Suppressor macrophage treated with lipopolysaccharide for 1 hour (primary cell): ENCODE data around the gene PDE8A.
"Not testable (repeated sequence)": the region's sequence is repeated elsewhere in the genome, so short reads cannot be mapped to it uniquely, and the experiment has no call there.

Source experiments
- DNase-seq, 3 donors: peaks; one replicate each; pipeline ENCODE4 v3.0.0-alpha.2; 2020 to 2022

PDE8A gene

DNA sequence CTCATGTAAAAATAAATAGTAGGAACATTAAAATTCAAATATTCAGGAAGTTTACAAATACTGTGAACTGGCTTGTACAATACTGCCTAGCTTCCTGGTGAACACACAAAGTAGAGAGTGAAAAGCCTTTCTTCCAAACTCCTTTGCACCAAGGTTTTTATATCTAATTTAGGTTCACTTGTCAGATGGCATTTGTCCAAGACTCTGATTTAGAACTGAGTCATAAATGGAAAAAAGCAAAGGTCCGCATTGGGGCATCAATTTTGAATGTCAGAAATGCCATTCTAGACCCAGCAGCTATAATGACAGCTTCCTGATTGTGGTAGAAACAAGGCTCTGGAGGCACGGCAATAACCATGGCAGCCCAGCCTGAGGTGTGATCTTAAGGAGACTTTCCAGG lies 160.7 kb downstream of the PDE8A start:
- DNase-seq = peak in 1 of 3 donors; percentile 4

GRCh38 chr15:85149465-85150129 lies 167.9 kb downstream of the PDE8A start:
- DNase-seq = no peak

DNA sequence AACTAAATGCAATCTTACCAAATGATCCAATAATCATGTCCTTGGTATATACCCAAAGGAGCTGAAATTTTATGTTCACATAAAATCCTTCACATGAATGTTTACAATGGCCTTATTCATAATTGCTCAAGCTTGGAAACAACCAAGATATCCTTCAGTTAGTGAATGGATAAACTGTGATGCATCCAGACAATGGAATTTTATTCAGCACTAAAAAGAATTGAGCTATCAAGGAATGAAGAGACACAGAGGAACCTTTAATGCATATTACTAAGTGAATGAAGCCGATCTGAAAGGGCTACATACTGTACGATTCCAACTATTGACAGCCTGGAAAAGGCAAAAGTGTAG lies 168.4 kb downstream of the PDE8A start:
- no peak for DNase-seq

DNA sequence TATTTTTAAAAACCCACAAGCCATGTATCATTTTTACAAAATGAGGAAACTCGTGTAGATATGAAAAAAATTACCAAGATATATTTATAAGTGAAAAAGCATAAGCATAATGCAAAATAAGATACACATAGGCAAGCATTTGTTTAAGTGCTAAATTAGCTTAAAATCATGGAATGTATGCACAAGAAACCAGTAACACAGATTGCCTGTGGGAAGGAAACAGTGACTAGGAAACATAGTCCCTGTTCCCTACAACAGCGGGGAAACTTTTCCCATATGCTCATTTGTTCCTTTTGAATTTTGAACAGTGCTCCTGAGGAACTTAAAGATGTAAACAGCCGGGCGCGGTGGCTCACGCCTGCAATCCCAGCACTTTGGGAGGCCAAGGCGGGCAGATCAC lies 169.5 kb downstream of the PDE8A start:
- DNase-seq = no peak

GRCh38 chr15:85151861-85152260 lies 170.2 kb downstream of the PDE8A start:
- DNase-seq = no peak

GRCh38 chr15:85154061-85154460 lies 172.4 kb downstream of the PDE8A start:
- peak in 2 of 3 donors; percentile 6 to 12 for DNase-seq

DNA sequence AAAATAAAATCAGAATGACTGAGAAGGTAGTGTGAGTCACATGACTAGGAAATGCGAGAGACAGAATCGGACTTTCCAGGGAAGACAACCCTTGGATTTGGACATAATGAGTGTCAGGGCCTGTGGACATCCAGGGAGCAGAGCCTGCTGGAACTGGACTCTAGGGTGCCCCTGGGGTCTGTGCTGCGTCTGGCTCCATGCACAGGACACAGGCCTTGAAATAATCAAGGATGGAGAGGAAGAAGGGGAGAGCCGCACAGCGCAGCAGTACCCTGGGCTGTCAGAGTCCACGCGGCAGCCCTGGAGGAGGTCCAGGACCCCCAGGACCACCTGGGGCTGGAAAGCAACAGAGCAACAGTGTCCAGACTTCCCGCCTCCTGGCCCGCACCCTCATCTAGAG lies 173.7 kb downstream of the PDE8A start:
- DNase-seq = no peak

- DNase-seq = no peak
These were observed 174.2 kb downstream of the PDE8A start for GRCh38 chr15:85155857-85156256.

DNA sequence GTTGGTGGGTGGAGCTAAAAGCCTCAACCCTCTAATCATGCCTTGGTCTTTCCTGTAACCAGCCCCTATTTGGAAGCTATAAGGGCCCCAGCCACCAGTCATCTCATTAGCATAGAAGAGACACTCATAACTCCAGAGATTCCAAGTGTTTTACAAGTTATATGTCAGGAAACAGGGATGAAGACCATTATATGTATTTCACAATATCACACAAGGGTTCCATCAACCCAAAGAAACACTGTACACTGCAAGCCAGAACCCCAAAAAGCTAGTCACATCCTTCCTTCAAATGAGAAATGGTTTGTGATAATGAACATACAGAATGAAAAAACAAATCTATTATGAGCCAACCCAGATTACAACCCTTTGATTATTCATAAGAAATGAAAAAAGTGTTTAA lies 175.7 kb downstream of the PDE8A start:
- no peak for DNase-seq

DNA sequence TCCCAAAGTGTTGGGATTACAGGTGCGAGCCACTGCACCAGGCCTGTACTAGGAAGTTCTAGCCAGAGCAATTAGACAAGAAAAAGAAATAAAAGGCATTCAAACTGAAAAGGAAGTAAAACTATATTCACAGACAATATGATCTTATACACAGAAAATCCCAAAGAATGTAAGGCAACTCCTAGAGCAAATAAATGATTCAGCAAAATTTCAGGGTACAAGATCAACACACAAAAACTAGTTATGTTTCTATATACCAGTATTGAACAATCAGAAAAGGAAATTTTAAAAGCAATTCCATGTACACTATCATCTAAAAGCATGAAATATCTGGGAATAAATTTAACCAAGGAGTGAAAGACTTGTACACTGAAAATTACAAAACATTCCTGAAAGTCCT lies 180.6 kb downstream of the PDE8A start:
- no peak for DNase-seq

DNA sequence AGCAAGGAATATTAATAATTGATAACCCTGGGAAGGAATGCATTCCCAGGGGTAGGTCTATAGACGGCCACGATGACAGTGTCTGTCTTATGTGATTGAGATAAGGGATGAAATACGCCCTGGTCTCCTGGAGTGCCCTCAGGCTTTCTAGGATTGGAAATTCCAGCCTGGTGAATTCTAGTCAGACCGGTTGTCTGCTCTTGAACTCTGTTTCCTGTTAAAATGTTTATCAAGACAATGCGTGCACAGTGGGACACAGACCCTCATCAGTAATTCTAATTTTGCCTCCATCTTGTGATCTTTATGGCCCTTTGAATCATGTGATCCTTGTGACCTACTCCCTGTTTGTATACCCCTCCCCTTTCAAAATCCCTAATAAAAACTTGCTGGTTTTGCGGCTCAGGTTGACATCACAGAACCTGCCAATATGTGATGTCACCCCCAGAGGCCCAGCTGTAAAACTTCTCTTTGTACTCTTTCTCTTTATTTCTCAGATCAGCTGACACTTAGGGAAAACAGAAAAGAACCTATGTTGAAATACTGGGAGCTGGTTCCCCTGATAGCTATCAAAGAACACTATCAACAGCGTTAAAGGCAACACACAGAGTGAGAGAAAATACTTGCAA lies 183.3 kb downstream of the PDE8A start:
- no peak for DNase-seq

- DNase-seq = no peak
These were observed 185.9 kb downstream of the PDE8A start for GRCh38 chr15:85167568-85167967.

- DNase-seq = peak in 2 of 3 donors; percentile 8 to 9
These were observed 187.1 kb downstream of the PDE8A start for GRCh38 chr15:85168642-85169173.

DNA sequence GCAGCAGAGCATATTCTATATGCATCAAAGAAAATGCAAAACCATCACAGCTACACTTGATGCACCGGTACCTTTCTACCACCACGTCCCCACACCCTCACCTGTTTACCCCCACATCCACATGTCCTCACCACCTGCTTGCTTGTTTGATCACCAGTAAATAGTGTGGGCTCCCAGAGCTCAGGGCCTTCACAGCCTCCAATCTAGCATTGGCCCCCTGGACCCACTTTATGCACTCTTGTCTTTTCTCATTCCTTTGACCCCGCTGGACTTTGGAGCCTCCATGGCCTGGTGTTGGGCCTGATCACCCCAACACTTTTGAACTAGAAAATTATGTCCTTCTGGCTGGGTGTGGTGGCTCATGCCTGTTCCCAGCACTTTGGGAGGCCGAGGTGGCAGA lies 190.1 kb downstream of the PDE8A start:
- no peak for DNase-seq

DNA sequence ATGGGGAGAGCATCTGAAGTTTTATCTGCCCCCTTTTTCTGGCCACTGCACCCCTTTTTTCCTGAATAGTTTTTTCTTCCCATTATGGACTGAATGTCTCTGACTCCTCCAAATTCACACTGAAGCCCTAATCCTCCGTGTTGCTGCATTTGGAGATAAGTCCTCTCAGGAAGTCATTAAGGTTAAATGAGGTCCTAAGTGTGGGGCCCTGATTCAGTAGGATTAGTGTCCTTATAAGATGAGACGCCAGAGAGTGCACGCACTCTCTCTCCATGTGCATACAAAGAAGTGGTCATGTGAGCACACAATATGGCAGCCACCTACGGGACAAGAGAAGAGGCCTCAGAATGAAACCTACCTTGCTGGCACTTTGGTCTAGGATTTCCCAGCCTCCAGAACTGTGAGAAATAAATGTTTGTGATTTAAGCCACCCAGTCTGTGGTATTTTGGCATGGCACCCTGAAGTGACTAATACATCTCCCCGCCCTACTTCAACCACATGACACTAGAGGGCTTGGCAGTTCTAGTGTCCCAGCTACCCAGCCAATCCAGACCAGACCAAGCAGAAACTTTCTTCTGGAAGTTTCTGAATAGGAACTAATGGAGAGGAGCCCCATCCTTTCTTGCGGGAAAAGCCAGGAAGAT lies 191.3 kb downstream of the PDE8A start:
- DNase-seq = no peak

GRCh38 chr15:85173630-85174029 lies 192.0 kb downstream of the PDE8A start:
- DNase-seq = peak in 1 of 3 donors; percentile 3

GRCh38 chr15:85174521-85174920 lies 192.9 kb downstream of the PDE8A start:
- peak in 1 of 3 donors; percentile 6 for DNase-seq

GRCh38 chr15:85177042-85177515 lies 195.4 kb downstream of the PDE8A start:
- not testable (repeated sequence) for DNase-seq

- DNase-seq = no peak
These were observed 196.7 kb downstream of the PDE8A start for GRCh38 chr15:85178308-85178707.

GRCh38 chr15:85179700-85180099 lies 198.0 kb downstream of the PDE8A start:
- no peak for DNase-seq

DNA sequence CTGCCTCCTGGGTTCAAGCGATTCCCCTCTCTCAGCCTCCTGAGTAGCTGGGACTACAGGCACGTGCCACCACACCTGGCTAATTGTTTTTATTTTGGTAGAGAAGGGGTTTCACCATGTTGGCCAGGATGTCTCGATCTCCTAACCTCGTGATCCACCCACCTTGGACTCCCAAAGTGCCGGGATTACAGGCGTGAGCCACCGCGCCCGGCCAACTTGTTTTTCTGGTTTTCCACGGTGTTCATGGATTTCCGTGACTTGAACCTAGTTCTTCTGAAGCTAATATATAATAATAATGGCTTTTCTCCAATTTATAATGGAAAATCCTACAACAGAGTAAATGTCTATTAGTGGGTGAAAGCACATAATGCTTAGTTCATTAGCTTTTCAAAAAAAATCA lies 203.7 kb downstream of the PDE8A start:
- DNase-seq = not testable (repeated sequence)

GRCh38 chr15:85188171-85188577 lies 206.5 kb downstream of the PDE8A start:
- DNase-seq = not testable (repeated sequence)
